Measurements from ENCODE around the gene CA9.

CA9 gene

DNA sequence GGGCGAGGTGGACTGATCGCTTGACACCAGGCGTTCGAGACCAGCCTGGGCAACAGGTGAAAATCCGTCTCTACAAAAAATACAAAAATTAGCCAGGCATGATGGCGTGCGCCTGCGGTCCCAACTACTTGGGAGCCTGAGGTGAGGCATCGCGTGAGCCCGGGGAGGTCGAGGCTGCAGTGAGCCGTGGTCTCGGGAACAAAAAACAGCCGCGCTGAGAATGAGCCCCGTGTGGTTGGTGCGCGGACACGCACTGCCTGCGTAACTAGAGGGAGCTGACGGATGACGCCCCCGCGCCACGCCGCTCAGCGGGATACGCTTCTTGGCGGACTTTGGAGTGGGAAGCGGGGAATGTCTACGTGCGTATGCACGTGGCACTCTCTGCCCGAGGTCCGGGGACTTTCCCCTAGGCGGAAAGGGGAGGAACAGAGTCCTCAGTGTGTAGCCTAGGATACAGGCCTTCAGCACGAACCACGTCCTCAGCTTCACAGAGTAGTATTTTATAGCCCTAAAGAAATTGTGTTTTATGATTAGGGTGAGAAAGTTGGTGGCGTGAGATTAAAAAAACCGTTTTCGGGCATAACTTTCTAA is 16.1 kb upstream of the CA9 start, which contains the start of gene RMRP:
Gene RMRP, minus strand, starts transcription at position 474 of the 591 bp plus-strand sequence.
- TF ChIP-seq, protein P1, sequence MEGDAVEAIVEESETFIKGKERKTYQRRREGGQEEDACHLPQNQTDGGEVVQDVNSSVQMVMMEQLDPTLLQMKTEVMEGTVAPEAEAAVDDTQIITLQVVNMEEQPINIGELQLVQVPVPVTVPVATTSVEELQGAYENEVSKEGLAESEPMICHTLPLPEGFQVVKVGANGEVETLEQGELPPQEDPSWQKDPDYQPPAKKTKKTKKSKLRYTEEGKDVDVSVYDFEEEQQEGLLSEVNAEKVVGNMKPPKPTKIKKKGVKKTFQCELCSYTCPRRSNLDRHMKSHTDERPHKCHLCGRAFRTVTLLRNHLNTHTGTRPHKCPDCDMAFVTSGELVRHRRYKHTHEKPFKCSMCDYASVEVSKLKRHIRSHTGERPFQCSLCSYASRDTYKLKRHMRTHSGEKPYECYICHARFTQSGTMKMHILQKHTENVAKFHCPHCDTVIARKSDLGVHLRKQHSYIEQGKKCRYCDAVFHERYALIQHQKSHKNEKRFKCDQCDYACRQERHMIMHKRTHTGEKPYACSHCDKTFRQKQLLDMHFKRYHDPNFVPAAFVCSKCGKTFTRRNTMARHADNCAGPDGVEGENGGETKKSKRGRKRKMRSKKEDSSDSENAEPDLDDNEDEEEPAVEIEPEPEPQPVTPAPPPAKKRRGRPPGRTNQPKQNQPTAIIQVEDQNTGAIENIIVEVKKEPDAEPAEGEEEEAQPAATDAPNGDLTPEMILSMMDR (IDR thresholded peaks at IDR 0.05; ENCODE audit: control insufficient read depth, extremely low read depth, insufficient read depth), result peak; percentile 16; the same call in 1 of the 2 replicates

DNA sequence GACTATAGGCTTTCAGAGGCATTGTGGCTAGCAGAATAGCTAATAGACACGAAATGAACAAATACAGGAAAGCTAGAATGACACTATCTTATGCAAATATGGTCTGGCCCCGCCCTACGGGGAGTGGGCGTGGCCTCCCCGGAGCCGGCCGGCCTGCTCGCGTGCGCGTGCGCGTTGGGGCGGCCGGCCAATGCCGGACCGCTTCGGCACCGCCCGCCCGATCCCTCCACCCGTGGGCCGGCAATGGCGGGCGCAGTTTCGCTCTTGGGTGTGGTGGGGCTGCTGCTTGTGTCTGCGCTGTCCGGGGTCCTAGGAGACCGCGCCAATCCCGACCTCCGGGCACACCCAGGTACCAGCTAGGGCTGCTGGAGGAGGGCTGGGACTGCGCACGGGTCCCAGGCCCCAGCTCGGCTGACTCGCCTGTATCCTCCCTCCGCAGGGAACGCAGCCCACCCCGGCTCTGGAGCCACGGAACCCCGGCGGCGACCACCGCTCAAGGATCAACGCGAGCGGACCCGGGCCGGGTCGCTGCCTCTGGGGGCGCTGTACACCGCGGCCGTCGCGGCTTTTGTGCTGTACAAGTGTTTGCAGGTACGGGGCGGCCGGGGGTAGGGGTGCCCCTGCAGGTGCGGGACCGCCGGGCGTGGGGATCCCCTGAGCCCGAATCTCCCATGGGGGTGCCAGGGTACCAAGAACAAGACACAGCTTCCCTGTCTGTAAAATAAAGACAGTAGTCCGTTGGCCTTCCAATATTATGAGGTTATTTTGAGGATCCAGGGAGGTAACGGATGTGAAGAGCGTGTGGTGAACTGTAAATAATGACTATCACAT is 15.4 kb upstream of the CA9 start, which contains the start of gene CCDC107:
Gene CCDC107, plus strand, starts transcription at position 156 of the 831 bp plus-strand sequence. Its CDS starts 88 bp downstream, at position 244.
- peak; percentile 27 for DNase-seq (ENCODE audit: low read depth)
- H3K4me3 ChIP-seq (ENCODE audit: low read depth, low read length), result peak within 1 kb of the TSS; percentile 71
- TF ChIP-seq, protein P1 (IDR thresholded peaks at IDR 0.05; ENCODE audit: control insufficient read depth, extremely low read depth, insufficient read depth), result peak; percentile 56

More for the DNA sequence above, 16.1 kb upstream of the CA9 start, which contains the start of gene RMRP:
- peak; percentile 99 for DNase-seq (ENCODE audit: low read depth)
- H3K4me3 ChIP-seq (ENCODE audit: low read depth, low read length), result peak within 1 kb of the TSS; percentile 71

DNA sequence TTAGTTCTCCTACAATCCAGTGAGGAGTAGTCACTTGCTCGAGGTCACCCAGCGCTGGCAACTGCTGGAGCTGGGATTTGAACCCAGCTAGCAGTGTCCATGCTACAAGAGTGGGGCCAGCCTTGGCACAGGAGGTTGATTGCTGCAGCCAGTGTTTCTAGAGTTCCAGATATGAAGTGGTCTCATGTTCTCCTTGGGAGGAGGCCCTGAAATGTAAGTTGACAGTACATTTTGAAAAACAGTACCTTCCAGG is 14.8 kb upstream of the CA9 start:
- peak overlapping the region; percentile 71 for H3K4me3 ChIP-seq (ENCODE audit: low read depth, low read length)
- no peak for DNase-seq (ENCODE audit: low read depth)
- TF ChIP-seq, protein P1 (IDR thresholded peaks at IDR 0.05; ENCODE audit: control insufficient read depth, extremely low read depth, insufficient read depth), result no peak

DNA sequence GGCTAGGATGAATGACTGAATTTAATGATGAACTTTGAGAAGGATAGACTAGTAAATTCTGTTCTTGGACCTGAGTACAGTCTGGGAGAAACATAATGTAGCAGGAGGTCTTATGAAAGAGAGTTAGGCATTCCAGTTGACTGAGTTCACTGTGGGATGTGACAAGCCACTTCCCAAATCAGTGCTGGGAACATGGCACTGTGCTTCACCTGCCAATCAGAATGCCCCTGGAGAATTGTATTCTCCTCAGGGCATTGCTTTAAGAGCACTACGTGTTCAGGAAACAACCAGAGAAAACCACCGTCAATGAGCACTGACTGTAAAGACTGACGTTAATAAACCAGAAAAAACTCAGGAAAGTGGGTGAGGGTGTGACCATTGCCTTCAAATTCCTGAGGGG is 14.4 kb upstream of the CA9 start:
- peak overlapping the region; percentile 71 for H3K4me3 ChIP-seq (ENCODE audit: low read depth, low read length)
- TF ChIP-seq, protein P1 (IDR thresholded peaks at IDR 0.05; ENCODE audit: control insufficient read depth, extremely low read depth, insufficient read depth), result no peak
- DNase-seq (ENCODE audit: low read depth), result no peak

DNA sequence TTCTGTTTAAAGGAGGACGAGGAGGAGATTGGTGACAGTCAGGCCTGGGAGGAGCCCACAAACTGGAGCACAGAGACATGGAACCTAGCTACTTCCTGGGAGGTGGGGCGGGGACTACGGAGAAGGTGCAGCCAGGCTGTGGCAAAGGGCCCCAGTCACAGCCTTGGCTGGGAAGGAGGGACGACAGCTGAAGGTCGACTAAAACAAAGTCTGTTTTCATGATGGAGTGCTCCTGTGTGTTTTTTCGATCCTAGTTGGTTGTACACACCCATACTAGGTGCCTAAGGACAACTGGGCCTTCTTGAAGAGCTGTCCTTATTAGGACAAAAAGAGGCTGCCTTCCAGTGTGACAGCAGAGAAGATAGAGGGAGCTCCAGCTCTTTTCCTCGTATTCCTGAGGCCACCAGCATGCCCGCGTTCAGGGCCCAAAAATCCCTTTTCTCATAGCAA is 12.7 kb upstream of the CA9 start:
- H3K4me3 ChIP-seq (ENCODE audit: low read depth, low read length), result no peak overlapping the region
- no peak for DNase-seq (ENCODE audit: low read depth)
- TF ChIP-seq, protein P1 (IDR thresholded peaks at IDR 0.05; ENCODE audit: control insufficient read depth, extremely low read depth, insufficient read depth), result 0 out of 2 replicates have a peak, but pooled peaks have one; percentile 6

DNA sequence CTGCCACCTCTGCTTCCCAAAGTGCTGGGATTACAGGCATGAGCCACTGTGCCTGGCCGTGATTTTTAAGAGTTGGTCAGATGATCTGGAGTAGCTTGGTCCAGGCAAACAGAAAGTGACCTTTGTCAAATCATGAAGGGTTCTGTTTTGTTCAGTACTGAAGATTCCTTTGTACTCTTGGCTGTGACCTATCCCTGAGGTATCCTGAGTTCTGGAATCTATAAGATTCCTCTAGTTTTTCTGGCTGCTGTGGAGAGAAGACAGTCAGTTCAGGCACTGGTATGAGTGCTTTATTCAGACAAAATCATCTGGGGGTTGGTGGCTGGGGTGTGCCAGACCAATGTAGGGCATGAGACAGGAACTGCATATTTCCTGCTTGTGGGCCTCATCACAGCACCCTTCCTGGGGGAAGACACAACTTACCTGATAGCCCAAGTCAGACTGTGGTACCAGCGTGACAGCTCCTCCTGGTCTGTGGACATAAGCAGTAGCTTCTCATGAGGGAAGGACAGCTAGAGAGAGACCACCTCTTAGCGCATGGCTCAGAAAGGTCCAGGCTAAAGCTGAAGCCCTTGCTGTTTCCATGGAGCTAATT is 11.9 kb upstream of the CA9 start:
- H3K4me3 ChIP-seq (ENCODE audit: low read depth, low read length), result no peak overlapping the region
- TF ChIP-seq, protein P1 (IDR thresholded peaks at IDR 0.05; ENCODE audit: control insufficient read depth, extremely low read depth, insufficient read depth), result no peak
- DNase-seq (ENCODE audit: low read depth), result no peak

Measured in LNCaP clone FGC (cell line).